Hematopoietic multipotent progenitor cell (in vitro differentiated cells): ENCODE measurements around the gene TSEN15. TPM values are rescaled to one million over a fixed set of nuclear protein-coding genes. Genes with fewer than 3 reads are reported as not detected.
A peak's percentile ranks its signal among the peaks of the same experiment; 100 is the strongest.

Experiments
- DNase-seq, 3 donors: peaks; one replicate each; pipeline ENCODE4 v3.0.0-alpha.2; 2011 to 2015; ENCODE audit warnings: low read depth in 2 of 3, low spot score in 2 of 3
- total RNA-seq: library from RNA; depleted of rRNA; stranded (reverse); fragments of >200 nt; gene quantifications from one replicate; pipeline ENCODE4 v1.2.3, GENCODE V29; 2012

TSEN15 gene
- total RNA-seq, 1 donor, result 26.7 TPM

- peak in 1 of 3 donors; percentile 26 for DNase-seq
These were observed 419 bp upstream of the TSEN15 start for GRCh38 chr1:184051138-184051484.

- no peak for DNase-seq
These were observed 647 bp downstream of the TSEN15 start for GRCh38 chr1:184052194-184052559.

- DNase-seq, result no peak
These were observed 1.2 kb downstream of the TSEN15 start for GRCh38 chr1:184052750-184053149.

GRCh38 chr1:184053881-184054280 is 2.4 kb downstream of the TSEN15 start:
- no peak for DNase-seq

- no peak for DNase-seq
These were observed 5.5 kb downstream of the TSEN15 start for GRCh38 chr1:184056921-184057555.

GRCh38 chr1:184059887-184060286 is 8.4 kb downstream of the TSEN15 start:
- no peak for DNase-seq

GRCh38 chr1:184060316-184060715 is 8.8 kb downstream of the TSEN15 start:
- no peak for DNase-seq

GRCh38 chr1:184061396-184062003 is 10.0 kb downstream of the TSEN15 start:
- no peak for DNase-seq

- no peak for DNase-seq
These were observed 11.2 kb downstream of the TSEN15 start for GRCh38 chr1:184062640-184063286.

- DNase-seq, result no peak
These were observed 14.0 kb downstream of the TSEN15 start for GRCh38 chr1:184065559-184065958.

- DNase-seq, result no peak
These were observed 16.8 kb downstream of the TSEN15 start for GRCh38 chr1:184068354-184068753.

- no peak for DNase-seq
These were observed 18.1 kb downstream of the TSEN15 start for GRCh38 chr1:184069675-184070074.

GRCh38 chr1:184072376-184072775 is 20.8 kb downstream of the TSEN15 start:
- no peak for DNase-seq

GRCh38 chr1:184074383-184074782 is 22.9 kb downstream of the TSEN15 start:
- no peak for DNase-seq

GRCh38 chr1:184075055-184076029 is 23.8 kb downstream of the TSEN15 start:
- peak in 2 of 3 donors; percentile 49 to 83 for DNase-seq

GRCh38 chr1:184078564-184079249 is 27.2 kb downstream of the TSEN15 start:
- DNase-seq, result no peak

GRCh38 chr1:184080309-184080708 is 28.8 kb downstream of the TSEN15 start:
- DNase-seq, result no peak

GRCh38 chr1:184082541-184083415 is 31.2 kb downstream of the TSEN15 start:
- no peak for DNase-seq

GRCh38 chr1:184085667-184086066 is 34.1 kb downstream of the TSEN15 start:
- no peak for DNase-seq

GRCh38 chr1:184088037-184088436 is 36.5 kb downstream of the TSEN15 start:
- no peak for DNase-seq
